ENCODE results near the gene DGKI. TPM values are rescaled to one million over a fixed set of nuclear protein-coding genes. Genes with fewer than 3 reads are reported as not detected.

The DGKI gene
- total and polyA plus RNA-seq, 10 donors: 0.03 to 1.0 (median 0.45) TPM

DNA sequence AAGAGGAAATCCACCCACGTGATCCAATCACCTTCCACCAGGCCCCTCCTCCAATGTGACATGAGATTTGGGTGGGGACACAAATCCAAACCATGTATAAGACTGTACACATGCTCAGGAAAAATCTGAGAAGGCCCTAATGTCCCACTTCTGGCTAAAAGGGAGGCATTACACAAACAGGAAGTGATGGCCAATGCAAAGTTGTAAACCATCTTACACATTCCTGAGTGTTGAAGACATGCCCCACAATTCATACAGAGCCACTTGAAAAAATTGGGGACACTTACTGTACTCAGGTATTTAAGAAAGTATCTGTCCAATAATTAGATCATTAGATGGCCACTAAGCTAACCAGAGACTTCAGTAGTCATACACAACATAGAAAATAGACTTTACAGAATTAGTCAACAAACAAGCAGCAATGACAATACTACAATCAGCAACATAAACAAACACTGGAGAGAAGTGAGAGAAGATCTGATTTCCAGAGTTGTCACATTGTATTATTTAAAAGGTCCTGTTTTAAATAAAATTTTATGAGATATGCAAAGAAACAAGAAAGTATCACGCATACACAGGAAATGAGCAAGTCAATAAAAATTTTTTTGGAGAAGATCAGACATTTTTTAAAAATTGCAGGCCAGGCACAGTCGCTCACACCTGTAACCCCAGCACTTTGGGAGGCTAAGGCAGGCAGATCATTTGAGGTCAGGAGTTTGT lies 143.3 kb downstream of the DGKI start:
- TF ChIP-seq POLR2A (IDR thresholded peaks at IDR 0.05): no peak
- TF ChIP-seq, protein P1, sequence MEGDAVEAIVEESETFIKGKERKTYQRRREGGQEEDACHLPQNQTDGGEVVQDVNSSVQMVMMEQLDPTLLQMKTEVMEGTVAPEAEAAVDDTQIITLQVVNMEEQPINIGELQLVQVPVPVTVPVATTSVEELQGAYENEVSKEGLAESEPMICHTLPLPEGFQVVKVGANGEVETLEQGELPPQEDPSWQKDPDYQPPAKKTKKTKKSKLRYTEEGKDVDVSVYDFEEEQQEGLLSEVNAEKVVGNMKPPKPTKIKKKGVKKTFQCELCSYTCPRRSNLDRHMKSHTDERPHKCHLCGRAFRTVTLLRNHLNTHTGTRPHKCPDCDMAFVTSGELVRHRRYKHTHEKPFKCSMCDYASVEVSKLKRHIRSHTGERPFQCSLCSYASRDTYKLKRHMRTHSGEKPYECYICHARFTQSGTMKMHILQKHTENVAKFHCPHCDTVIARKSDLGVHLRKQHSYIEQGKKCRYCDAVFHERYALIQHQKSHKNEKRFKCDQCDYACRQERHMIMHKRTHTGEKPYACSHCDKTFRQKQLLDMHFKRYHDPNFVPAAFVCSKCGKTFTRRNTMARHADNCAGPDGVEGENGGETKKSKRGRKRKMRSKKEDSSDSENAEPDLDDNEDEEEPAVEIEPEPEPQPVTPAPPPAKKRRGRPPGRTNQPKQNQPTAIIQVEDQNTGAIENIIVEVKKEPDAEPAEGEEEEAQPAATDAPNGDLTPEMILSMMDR (IDR thresholded peaks at IDR 0.05 in 8 of 11, conservative IDR thresholded peaks at IDR 0.05 in 3 of 11): no peak
- no peak for TF ChIP-seq POLR2AphosphoS5 (IDR thresholded peaks at IDR 0.05)
- Histone ChIP-seq H3K9me3 (peaks cover 9 to 39% (median 34%) of the 10 kb centered on the region in 8 donors), H3K4me3 (no peak overlapping the region), H3K27me3 (replicated peaks in 1 of 7) (no peaks in the 10 kb centered on the region), H3K36me3 (no peaks in the 10 kb centered on the region), H3K27ac (no peak overlapping the region), H3K4me1 (no peaks in the 10 kb centered on the region)
- no peak for DNase-seq
- WGBS, 5 donors: 82 to 95% (median 86%) methylated on average over 3 of the region's 3 CpGs
- intact Hi-C loops (cut with DNase I; ENCODE audit: low total_unique reads): no loop called here

DNA sequence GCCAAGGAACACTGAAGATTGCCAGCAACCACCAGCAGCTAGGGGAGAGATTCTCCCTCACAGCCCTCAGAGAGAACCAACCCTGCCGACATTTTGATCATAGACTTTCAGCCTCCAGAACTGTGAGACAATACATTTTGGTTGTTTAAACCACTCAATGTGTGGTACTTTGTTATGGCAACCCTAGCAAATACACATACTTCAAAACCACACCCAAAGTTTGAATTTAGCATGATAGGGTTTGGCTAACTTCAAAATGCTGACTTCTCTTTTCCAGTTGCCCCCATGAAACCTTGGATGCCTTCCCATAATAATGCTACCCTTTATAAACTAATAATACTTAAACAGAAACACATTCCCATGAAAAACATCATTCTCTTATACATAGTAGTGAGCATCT lies 149.8 kb downstream of the DGKI start:
- Histone ChIP-seq H3K4me1 (no peaks in the 10 kb centered on the region), H3K27me3 (replicated peaks in 1 of 7) (peaks cover 0 to 6% (median 0%) of the 10 kb centered on the region in 7 donors), H3K27ac (no peak overlapping the region), H3K4me3 (no peak overlapping the region), H3K9me3 (no peaks in the 10 kb centered on the region), H3K36me3 (no peaks in the 10 kb centered on the region)
- intact Hi-C loops (cut with DNase I; ENCODE audit: low total_unique reads): no loop called here
- TF ChIP-seq POLR2A (IDR thresholded peaks at IDR 0.05) (no peak), POLR2AphosphoS5 (IDR thresholded peaks at IDR 0.05) (no peak)
- TF ChIP-seq, protein P1 (IDR thresholded peaks at IDR 0.05 in 8 of 11, conservative IDR thresholded peaks at IDR 0.05 in 3 of 11): no peak
- DNase-seq: no peak
- 91 to 100% (median 95%) methylated on average over 1 of the region's 1 CpG for WGBS, 5 donors

DNA sequence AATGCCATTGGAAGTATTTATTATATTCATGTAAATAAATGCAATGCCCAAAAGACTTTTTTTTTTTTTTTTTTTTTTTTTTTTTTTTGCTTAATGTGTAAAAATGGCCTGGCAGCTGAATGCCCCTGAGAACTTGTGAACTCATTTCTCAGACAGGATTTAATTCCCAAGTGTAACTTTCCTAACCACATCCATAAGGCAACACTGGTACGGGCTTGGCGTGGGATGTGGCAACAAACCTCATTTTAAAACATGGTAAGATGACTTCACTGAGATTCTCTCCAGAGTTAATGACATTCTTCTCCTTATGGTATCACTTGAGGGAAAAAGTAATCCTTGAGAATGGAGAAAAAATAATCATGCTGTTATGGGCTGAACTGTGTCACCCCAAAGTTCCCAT lies 150.4 kb downstream of the DGKI start:
- no peak for TF ChIP-seq POLR2A (IDR thresholded peaks at IDR 0.05)
- no peak for TF ChIP-seq POLR2AphosphoS5 (IDR thresholded peaks at IDR 0.05)
- TF ChIP-seq, protein P1 (IDR thresholded peaks at IDR 0.05 in 8 of 11, conservative IDR thresholded peaks at IDR 0.05 in 3 of 11): no peak
- Histone ChIP-seq H3K4me1 (no peaks in the 10 kb centered on the region), H3K4me3 (no peak overlapping the region), H3K9me3 (no peaks in the 10 kb centered on the region), H3K27ac (no peak overlapping the region), H3K36me3 (no peaks in the 10 kb centered on the region), H3K27me3 (replicated peaks in 1 of 7) (peaks cover 0 to 6% (median 0%) of the 10 kb centered on the region in 7 donors)
- no peak for DNase-seq
- intact Hi-C loops (cut with DNase I; ENCODE audit: low total_unique reads): no loop called here
- WGBS, 5 donors: 85 to 98% (median 91%) methylated on average over 2 of the region's 2 CpGs

DNA sequence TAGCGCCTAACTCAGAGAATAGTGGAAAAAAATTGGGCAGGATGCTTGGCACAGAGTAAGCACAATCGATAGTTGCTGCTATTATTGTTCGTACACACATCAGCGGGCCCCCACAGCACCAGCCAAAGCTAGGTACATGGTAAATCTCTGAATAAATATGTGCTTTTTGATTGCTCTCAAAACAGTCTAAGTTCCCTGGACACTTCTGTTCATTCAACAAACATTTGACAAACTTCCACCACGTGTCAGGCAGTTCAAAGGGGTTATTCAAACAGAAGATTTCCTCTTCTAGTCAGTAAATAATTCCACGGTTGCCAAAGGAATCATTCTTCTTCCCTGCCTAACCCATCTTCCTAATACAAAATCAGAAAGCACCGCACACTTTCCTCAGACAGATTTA lies 150.8 kb downstream of the DGKI start:
- H3K27ac ChIP-seq: no peak overlapping the region
- intact Hi-C loops (cut with DNase I; ENCODE audit: low total_unique reads): no loop called here
- H3K27me3 ChIP-seq (replicated peaks in 1 of 7): peaks cover 0 to 6% (median 0%) of the 10 kb centered on the region in 7 donors
- 72 to 79% (median 77%) methylated on average over 7 of the region's 7 CpGs for WGBS, 5 donors
- no peak for DNase-seq
- H3K4me3 ChIP-seq: no peak overlapping the region
- H3K9me3 ChIP-seq: no peaks in the 10 kb centered on the region
- H3K4me1 ChIP-seq: no peaks in the 10 kb centered on the region
- H3K36me3 ChIP-seq: no peaks in the 10 kb centered on the region
- TF ChIP-seq, protein P1 (IDR thresholded peaks at IDR 0.05 in 8 of 11, conservative IDR thresholded peaks at IDR 0.05 in 3 of 11): no peak
- no peak for TF ChIP-seq POLR2AphosphoS5 (IDR thresholded peaks at IDR 0.05)
- TF ChIP-seq POLR2A (IDR thresholded peaks at IDR 0.05): no peak

Data from spleen (tissue), 11 donors.